Peyer's patch (tissue), 4 donors: ENCODE measurements around the gene ARMC2. TPM values are rescaled to one million over a fixed set of nuclear protein-coding genes. Genes with fewer than 3 reads are reported as not detected.

Source experiments
- DNase-seq, 3 donors: peaks; one replicate each; pipeline ENCODE4 v3.0.0-alpha.2; 2017 to 2019
- H3K27ac ChIP-seq, 4 donors: fragments of 200-600 bp; sonication (generic); one replicate each; pipeline ENCODE4 v1.5.1; 2016 to 2019
- H3K27me3 ChIP-seq, 2 donors: fragments of 200-600 bp; sonication (generic); one replicate each; pipeline ENCODE4 v1.5.1; 2019
- H3K36me3 ChIP-seq, 3 donors: fragments of 200-600 bp; sonication (generic); one replicate each; pipeline ENCODE4 v1.5.1; 2016 to 2019
- H3K4me1 ChIP-seq, 4 donors: fragments of 200-600 bp; sonication (generic); one replicate each; pipeline ENCODE4 v1.5.1; 2016 to 2019
- H3K4me3 ChIP-seq, 4 donors: fragments of 200-600 bp; sonication (generic); 1 replicate in 3 of 4; 2 replicates in 1 of 4; pipeline ENCODE4 v1.5.1; 2016 to 2019; ENCODE audit warnings: mild to moderate bottlenecking in 1 of 4
- H3K9me3 ChIP-seq, 4 donors: fragments of 200-600 bp; sonication (generic); one replicate each; pipeline ENCODE4 v1.5.1; 2016 to 2019; ENCODE audit warnings: mild to moderate bottlenecking in 1 of 4
- POLR2A ChIP-seq, 2 donors: fragments of 450-650 bp; IDR thresholded peaks; one replicate each; pipeline ENCODE4 v1.5.1; 2017; ENCODE audit warnings: antibody characterized with exemption in 2 of 2, mild to moderate bottlenecking in 2 of 2, moderate library complexity in 2 of 2
- total RNA-seq, 4 donors: library from RNA; depleted of rRNA; stranded (reverse); fragments of >200 nt; gene quantifications; one replicate each; pipeline ENCODE4 v1.1.0, GENCODE V29; 2016
- TF ChIP-seq, protein P1 (sequence below), 6 experiments: fragments of 450-650 bp in 4 of 6; fragments of 200-600 bp in 2 of 6; sonication (generic) in 1 of 6; IDR thresholded peaks; one replicate each; pipeline ENCODE4 v1.5.1; 2017 to 2019; ENCODE audit warnings: antibody characterized with exemption in 6 of 6, mild to moderate bottlenecking in 3 of 6, moderate library complexity in 1 of 6

Gene ARMC2
- total RNA-seq, 4 donors from 2014 or later: 0.53 to 29.7 (median 4.4) TPM

DNA sequence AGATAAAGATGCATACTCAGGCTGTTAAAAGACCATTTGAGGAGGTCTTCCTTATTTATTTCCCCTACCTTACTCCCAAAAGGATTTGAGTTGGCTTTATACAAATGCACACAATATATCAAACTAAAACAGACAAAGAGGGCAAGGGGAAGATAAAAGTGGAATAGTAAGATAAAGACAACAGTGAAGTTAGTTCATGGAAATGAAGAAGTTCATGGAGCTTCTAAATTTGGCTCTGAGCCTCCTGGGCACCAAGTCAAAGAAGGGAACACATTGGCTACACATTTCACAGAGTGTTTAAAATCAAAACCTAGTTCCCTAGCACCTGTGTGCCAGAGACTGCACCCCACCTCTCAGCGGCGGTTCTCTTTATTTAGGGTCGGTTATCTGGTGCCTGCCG, 25.8 kb upstream of the ARMC2 start:
- Histone ChIP-seq H3K36me3 (no peaks in the 10 kb centered on the region), H3K27ac (no peak overlapping the region), H3K9me3 (peaks cover 0 to 9% (median 0%) of the 10 kb centered on the region in 4 donors), H3K27me3 (no peaks in the 10 kb centered on the region), H3K4me1 (no peaks in the 10 kb centered on the region), H3K4me3 (no peak overlapping the region)
- no peak for TF ChIP-seq POLR2A (IDR thresholded peaks at IDR 0.05)
- TF ChIP-seq, protein P1, sequence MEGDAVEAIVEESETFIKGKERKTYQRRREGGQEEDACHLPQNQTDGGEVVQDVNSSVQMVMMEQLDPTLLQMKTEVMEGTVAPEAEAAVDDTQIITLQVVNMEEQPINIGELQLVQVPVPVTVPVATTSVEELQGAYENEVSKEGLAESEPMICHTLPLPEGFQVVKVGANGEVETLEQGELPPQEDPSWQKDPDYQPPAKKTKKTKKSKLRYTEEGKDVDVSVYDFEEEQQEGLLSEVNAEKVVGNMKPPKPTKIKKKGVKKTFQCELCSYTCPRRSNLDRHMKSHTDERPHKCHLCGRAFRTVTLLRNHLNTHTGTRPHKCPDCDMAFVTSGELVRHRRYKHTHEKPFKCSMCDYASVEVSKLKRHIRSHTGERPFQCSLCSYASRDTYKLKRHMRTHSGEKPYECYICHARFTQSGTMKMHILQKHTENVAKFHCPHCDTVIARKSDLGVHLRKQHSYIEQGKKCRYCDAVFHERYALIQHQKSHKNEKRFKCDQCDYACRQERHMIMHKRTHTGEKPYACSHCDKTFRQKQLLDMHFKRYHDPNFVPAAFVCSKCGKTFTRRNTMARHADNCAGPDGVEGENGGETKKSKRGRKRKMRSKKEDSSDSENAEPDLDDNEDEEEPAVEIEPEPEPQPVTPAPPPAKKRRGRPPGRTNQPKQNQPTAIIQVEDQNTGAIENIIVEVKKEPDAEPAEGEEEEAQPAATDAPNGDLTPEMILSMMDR (IDR thresholded peaks at IDR 0.05): no peak
- DNase-seq: no peak

DNA sequence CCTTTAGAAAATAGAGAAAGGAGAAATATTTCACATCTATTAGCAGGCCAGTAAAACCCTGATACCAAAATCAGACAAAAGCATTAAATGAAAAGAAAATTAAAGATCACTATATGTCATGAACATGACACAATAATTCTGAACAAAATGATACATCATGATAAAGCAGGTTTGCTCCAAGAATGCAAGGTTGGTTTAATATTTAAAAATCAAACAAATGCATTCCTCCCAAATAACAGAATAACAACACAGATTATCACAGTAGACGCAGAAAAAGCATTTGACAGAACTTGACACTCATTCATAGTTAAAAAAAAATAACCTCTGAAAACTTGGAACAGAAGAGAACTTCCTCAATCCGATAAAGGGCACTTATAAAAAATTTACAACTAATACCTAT, 22.9 kb upstream of the ARMC2 start:
- TF ChIP-seq, protein P1 (IDR thresholded peaks at IDR 0.05): no peak
- no peak for TF ChIP-seq POLR2A (IDR thresholded peaks at IDR 0.05)
- no peaks in the 10 kb centered on the region for H3K27me3 ChIP-seq
- H3K4me1 ChIP-seq: no peaks in the 10 kb centered on the region

DNA sequence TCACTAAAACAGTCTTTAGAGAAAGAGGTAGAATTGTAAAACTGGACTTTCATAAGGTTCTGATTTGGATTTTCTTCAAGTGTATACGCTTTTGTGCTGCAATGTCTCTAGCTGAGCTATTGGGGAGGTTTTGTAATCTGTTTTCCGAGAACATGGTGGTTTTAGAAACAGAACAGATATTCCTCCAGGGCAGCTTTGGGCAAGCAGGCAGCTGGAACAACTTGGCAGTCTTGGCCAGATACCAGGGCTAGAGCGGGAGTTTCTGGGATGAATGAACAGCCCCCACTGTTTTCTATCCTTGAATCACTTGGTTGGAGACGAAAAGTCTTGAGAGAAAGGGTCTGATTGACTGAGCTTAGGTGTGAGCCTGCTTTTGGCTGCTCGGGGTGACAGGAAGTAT, 17.1 kb upstream of the ARMC2 start:
- H3K9me3 ChIP-seq: no peaks in the 10 kb centered on the region
- TF ChIP-seq POLR2A (IDR thresholded peaks at IDR 0.05): no peak
- TF ChIP-seq, protein P1 (IDR thresholded peaks at IDR 0.05): no peak
- H3K4me3 ChIP-seq: no peak overlapping the region
- H3K27ac ChIP-seq: no peak overlapping the region
- H3K36me3 ChIP-seq: no peaks in the 10 kb centered on the region
- no peaks in the 10 kb centered on the region for H3K27me3 ChIP-seq
- DNase-seq: no peak
- H3K4me1 ChIP-seq: no peaks in the 10 kb centered on the region

More for the DNA sequence above, 22.9 kb upstream of the ARMC2 start:
- Histone ChIP-seq H3K9me3 (peaks cover 0 to 9% (median 0%) of the 10 kb centered on the region in 4 donors), H3K4me3 (no peak overlapping the region), H3K27ac (no peak overlapping the region), H3K36me3 (no peaks in the 10 kb centered on the region)
- DNase-seq: no peak

DNA sequence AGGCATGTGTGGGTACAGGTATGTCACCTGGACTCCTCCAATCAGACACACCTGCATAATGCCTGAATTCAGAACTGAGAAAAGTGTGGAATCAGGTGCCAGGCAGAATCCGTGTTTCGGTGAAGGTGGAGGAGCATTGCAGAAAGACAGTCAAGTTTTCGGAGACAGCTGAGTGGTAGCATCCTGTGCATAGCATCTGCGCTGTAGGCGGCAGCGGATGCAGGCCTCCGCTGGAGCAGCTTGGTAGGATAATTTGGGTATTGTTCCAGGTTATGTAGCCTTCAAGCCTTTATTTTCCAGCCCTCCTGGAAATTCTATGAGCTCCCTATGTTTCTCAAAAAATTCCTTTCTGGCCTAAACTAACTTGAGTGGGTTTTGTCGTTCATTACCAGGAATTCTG, 15.5 kb upstream of the ARMC2 start:
- no peak overlapping the region for H3K4me3 ChIP-seq
- no peak overlapping the region for H3K27ac ChIP-seq
- H3K27me3 ChIP-seq: no peaks in the 10 kb centered on the region
- peaks cover 0 to 5% (median 0%) of the 10 kb centered on the region in 4 donors for H3K4me1 ChIP-seq
- no peaks in the 10 kb centered on the region for H3K9me3 ChIP-seq
- no peak for DNase-seq
- H3K36me3 ChIP-seq: no peaks in the 10 kb centered on the region
- TF ChIP-seq, protein P1 (IDR thresholded peaks at IDR 0.05): no peak
- no peak for TF ChIP-seq POLR2A (IDR thresholded peaks at IDR 0.05)

DNA sequence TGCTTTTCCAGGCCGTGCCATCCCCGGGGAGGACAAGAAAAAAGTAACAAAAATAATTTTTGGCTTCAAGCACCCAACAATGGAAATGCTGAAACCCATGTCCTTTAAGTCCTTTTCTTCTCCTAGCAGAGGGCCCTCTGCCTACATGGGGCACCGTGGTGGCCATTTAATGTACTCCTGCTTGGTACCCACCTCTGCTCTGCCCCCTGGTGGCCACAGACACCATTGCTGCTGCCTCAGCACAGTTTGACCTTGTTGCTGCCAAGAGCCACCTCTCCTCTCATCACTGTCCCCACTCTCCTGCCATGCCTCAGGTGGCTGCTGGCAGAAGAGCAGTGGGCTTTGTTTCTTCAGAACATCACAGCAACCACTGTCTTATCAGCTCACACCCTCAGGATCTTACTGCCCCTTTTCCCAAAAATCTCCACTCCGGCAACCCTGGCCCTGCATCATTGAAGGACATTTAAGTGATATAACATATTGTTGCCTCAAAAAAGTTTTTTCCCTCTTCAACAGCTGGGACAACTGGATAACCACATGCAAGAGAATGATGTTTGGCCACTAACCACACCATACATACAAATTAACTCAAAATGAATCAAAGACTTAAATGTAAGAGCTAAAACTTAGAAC, 12.9 kb upstream of the ARMC2 start:
- Histone ChIP-seq H3K27me3 (no peaks in the 10 kb centered on the region), H3K4me1 (peaks cover 0 to 5% (median 0%) of the 10 kb centered on the region in 4 donors), H3K27ac (no peak overlapping the region), H3K9me3 (no peaks in the 10 kb centered on the region), H3K4me3 (no peak overlapping the region), H3K36me3 (no peaks in the 10 kb centered on the region)
- TF ChIP-seq, protein P1 (IDR thresholded peaks at IDR 0.05): peak; percentile 76 to 97 (median 94)
- peak in 1 of 2 donors; percentile 10 for TF ChIP-seq POLR2A (IDR thresholded peaks at IDR 0.05)
- peak; percentile 85 to 96 (median 88) for DNase-seq
